ENCODE measurements around the gene CLEC7A.

CLEC7A gene

DNA sequence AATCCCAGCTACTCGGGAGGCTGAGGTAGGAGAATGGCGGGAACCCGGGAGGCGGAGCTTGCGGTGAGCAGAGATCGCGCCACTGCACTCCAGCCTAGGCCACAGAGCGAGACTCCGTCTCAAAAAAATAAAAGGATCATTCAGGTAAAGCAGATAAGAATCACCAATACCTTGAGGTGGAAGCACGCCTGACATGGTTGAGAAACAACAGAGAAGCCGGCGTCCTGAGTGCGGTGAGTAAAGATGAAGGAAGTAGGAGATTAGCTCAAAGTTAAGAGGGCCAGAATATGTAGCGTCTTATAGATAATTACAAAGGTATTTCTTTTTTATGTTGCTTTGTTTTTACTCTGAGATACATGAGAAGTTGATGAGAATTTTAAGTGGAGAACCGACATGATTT lies 14.7 kb downstream of the CLEC7A start:
- DNase-seq (ENCODE audit: low read depth, low spot score): no peak
- Histone ChIP-seq H3K4me1 (ENCODE audit: control insufficient read depth, insufficient read depth, low read length) (no peaks in the 10 kb centered on the region), H3K4me3 (ENCODE audit: low read length) (no peak overlapping the region), H3K27me3 (ENCODE audit: control insufficient read depth, insufficient read depth, low read length) (no peaks in the 10 kb centered on the region), H3K36me3 (ENCODE audit: control insufficient read depth, insufficient read depth, low read length) (no peaks in the 10 kb centered on the region), H3K9me3 (ENCODE audit: control insufficient read depth, insufficient read depth, low read length) (no peaks in the 10 kb centered on the region), H3K27ac (ENCODE audit: low read length) (no peak overlapping the region)
- 100% methylated on average over 1 of the region's 15 CpGs for WGBS (ENCODE audit: insufficient coverage, insufficient read length)

DNA sequence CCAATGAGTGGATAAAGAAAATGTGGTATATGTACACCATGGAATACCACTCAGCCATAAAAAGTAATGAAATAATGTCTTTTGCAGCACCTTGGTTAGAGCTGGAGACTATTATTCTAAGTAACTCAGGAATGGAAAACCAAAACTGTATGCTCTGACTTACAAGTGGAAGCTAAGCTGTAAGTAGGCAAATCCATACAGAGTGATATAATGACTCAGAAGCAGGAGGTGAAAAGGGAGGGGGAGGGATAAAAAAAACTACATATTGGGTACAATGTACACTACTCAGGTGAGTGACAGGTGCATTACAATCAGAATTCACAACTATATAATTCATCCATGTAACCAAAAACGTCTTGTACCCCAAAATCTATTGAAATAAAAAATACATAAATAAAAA lies 16.1 kb downstream of the CLEC7A start:
- WGBS (ENCODE audit: insufficient coverage, insufficient read length): 100% methylated on average over 1 of the region's 1 CpG
- H3K4me3 ChIP-seq (ENCODE audit: low read length): no peak overlapping the region
- no peaks in the 10 kb centered on the region for H3K4me1 ChIP-seq (ENCODE audit: control insufficient read depth, insufficient read depth, low read length)

DNA sequence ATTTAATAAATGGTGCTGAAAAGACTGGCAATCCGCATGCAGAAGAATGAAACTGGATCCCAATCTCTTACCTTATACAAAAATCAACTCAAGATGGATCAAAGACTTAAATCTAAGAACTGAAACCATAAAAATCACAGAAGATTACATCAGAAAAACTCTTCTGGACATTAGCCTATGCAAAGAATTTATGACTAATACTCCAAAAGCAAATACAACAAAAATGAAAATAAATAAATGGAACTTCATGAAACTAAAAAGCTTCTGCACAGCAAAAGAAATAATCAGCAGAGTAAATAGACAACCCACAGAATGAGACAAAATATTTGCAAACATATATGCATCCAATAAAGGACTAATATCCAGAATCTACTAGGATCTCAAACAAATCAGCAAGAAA lies 16.9 kb downstream of the CLEC7A start:
- no peak for DNase-seq (ENCODE audit: low read depth, low spot score)
- WGBS (ENCODE audit: insufficient coverage, insufficient read length): no CpG with 5 or more reads among the region's 1 CpG
- no peak overlapping the region for H3K27ac ChIP-seq (ENCODE audit: low read length)
- H3K4me1 ChIP-seq (ENCODE audit: control insufficient read depth, insufficient read depth, low read length): no peaks in the 10 kb centered on the region
- H3K4me3 ChIP-seq (ENCODE audit: low read length): no peak overlapping the region
- H3K27me3 ChIP-seq (ENCODE audit: control insufficient read depth, insufficient read depth, low read length): no peaks in the 10 kb centered on the region
- no peaks in the 10 kb centered on the region for H3K9me3 ChIP-seq (ENCODE audit: control insufficient read depth, insufficient read depth, low read length)
- no peaks in the 10 kb centered on the region for H3K36me3 ChIP-seq (ENCODE audit: control insufficient read depth, insufficient read depth, low read length)

More for the DNA sequence above, 16.1 kb downstream of the CLEC7A start:
- Histone ChIP-seq H3K9me3 (ENCODE audit: control insufficient read depth, insufficient read depth, low read length) (no peaks in the 10 kb centered on the region), H3K27me3 (ENCODE audit: control insufficient read depth, insufficient read depth, low read length) (no peaks in the 10 kb centered on the region), H3K27ac (ENCODE audit: low read length) (no peak overlapping the region), H3K36me3 (ENCODE audit: control insufficient read depth, insufficient read depth, low read length) (no peaks in the 10 kb centered on the region)
- no peak for DNase-seq (ENCODE audit: low read depth, low spot score)

DNA sequence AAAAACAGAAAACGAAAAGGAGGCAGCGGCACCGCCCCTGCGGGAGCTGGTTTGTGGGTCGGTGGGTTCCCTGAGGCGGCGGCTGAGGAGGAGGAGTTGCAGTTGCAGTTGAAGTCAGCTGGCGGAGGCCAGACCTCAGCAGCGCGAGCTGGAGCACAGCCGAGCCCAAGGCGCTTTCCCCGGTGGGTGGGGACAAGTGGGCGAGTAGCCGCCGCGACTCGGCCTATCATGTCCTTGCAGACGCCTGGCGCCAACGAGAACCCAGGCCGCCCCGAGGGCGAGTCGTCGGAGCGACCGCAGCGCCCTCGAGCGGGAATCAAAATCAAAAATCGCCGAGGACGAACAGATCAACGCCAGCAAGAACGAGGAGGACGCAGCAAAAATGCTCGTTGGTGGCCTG lies 18.5 kb downstream of the CLEC7A start:
- no peaks in the 10 kb centered on the region for H3K36me3 ChIP-seq (ENCODE audit: control insufficient read depth, insufficient read depth, low read length)
- no peak for DNase-seq (ENCODE audit: low read depth, low spot score)
- no peaks in the 10 kb centered on the region for H3K4me1 ChIP-seq (ENCODE audit: control insufficient read depth, insufficient read depth, low read length)
- H3K4me3 ChIP-seq (ENCODE audit: low read length): no peak overlapping the region
- H3K27me3 ChIP-seq (ENCODE audit: control insufficient read depth, insufficient read depth, low read length): no peaks in the 10 kb centered on the region
- no CpG with 5 or more reads among the region's 38 CpGs for WGBS (ENCODE audit: insufficient coverage, insufficient read length)
- no peak overlapping the region for H3K27ac ChIP-seq (ENCODE audit: low read length)
- H3K9me3 ChIP-seq (ENCODE audit: control insufficient read depth, insufficient read depth, low read length): no peaks in the 10 kb centered on the region

DNA sequence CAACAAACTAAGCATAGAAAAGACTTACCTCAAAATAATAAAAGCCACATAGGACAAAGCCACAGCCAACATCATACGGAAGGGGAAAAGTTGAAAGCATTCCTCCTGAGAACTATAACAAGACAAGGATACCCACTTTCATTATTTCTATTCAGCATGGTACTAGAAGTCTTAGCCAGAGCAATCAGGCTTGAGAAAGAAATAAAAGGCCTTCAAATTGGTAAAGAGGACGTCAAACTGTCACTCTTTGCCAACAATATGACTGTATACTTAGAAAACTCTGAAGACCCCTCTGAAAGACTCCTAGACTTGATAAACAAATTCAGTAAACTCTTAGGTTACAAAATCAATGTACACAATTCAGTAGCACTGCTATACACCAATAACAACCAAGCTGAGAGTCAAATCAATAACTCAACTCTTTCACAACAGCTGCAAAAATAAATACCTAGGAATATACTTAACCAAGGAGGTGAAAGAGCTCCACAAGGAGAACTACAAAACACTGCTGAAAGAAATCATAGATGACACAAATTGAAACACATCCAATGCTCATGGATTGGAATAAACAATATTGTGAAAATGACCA lies 19.6 kb downstream of the CLEC7A start:
- Histone ChIP-seq H3K4me3 (ENCODE audit: low read length) (no peak overlapping the region), H3K9me3 (ENCODE audit: control insufficient read depth, insufficient read depth, low read length) (no peaks in the 10 kb centered on the region), H3K4me1 (ENCODE audit: control insufficient read depth, insufficient read depth, low read length) (no peaks in the 10 kb centered on the region), H3K27me3 (ENCODE audit: control insufficient read depth, insufficient read depth, low read length) (no peaks in the 10 kb centered on the region), H3K27ac (ENCODE audit: low read length) (no peak overlapping the region), H3K36me3 (ENCODE audit: control insufficient read depth, insufficient read depth, low read length) (no peaks in the 10 kb centered on the region)
- DNase-seq (ENCODE audit: low read depth, low spot score): no peak
- no CpG with 5 or more reads among the region's 2 CpGs for WGBS (ENCODE audit: insufficient coverage, insufficient read length)

DNA sequence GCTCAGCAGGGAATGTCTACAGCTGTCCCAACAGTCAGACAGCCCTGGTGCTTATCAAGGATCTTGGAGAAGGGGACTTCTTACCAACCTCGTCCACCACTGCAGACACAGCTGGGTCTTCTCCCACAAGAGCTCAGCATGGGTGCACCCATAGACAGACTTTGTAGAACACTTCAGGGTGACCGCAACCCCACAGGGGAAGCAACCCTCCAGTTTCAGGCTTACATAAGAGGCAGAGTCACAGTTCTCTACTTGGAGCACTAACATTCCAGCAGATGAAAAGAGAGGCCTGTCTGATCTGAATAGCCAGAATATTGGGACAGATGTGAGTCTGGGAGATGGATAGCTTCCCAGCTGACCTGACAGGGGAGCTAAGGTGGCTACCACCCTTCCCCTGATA lies 27.7 kb downstream of the CLEC7A start:
- WGBS (ENCODE audit: insufficient coverage, insufficient read length): no CpG with 5 or more reads among the region's 2 CpGs
- Histone ChIP-seq H3K36me3 (ENCODE audit: control insufficient read depth, insufficient read depth, low read length) (no peaks in the 10 kb centered on the region), H3K4me3 (ENCODE audit: low read length) (no peak overlapping the region), H3K9me3 (ENCODE audit: control insufficient read depth, insufficient read depth, low read length) (no peaks in the 10 kb centered on the region), H3K27ac (ENCODE audit: low read length) (no peak overlapping the region), H3K4me1 (ENCODE audit: control insufficient read depth, insufficient read depth, low read length) (peaks cover 3% of the 10 kb centered on the region), H3K27me3 (ENCODE audit: control insufficient read depth, insufficient read depth, low read length) (no peaks in the 10 kb centered on the region)
- no peak for DNase-seq (ENCODE audit: low read depth, low spot score)

DNA sequence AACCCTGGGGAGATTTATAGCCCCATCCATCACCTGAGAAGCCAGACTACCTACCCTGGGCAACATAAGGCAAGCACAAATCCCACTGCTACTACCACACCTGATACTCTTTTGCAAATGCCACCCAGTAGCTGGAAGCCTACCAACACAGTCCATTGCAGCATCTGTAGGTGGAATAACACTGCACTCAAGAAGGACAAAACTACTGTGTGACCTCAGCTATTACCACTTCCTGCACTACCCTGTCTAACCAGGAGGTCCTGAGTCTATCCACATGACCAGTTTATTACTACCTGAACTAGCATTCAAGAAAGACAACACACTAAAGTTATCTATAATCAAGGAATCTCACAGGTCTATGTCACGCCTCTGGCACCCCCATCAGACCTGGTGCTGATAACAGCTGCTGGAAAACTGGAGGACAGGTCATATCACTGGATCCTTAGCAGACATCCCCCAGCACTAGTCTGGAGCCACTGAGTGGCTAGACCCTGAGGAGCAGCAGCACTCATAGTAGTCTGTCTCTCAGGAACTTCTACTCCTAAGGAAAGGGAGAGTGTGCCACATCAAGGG lies 28.3 kb downstream of the CLEC7A start:
- H3K36me3 ChIP-seq (ENCODE audit: control insufficient read depth, insufficient read depth, low read length): no peaks in the 10 kb centered on the region
- no peaks in the 10 kb centered on the region for H3K27me3 ChIP-seq (ENCODE audit: control insufficient read depth, insufficient read depth, low read length)
- H3K27ac ChIP-seq (ENCODE audit: low read length): no peak overlapping the region
- H3K9me3 ChIP-seq (ENCODE audit: control insufficient read depth, insufficient read depth, low read length): no peaks in the 10 kb centered on the region
- H3K4me3 ChIP-seq (ENCODE audit: low read length): no peak overlapping the region
- no CpG with 5 or more reads among the region's 1 CpG for WGBS (ENCODE audit: insufficient coverage, insufficient read length)
- no peak for DNase-seq (ENCODE audit: low read depth, low spot score)
- peaks cover 3% of the 10 kb centered on the region for H3K4me1 ChIP-seq (ENCODE audit: control insufficient read depth, insufficient read depth, low read length)

DNA sequence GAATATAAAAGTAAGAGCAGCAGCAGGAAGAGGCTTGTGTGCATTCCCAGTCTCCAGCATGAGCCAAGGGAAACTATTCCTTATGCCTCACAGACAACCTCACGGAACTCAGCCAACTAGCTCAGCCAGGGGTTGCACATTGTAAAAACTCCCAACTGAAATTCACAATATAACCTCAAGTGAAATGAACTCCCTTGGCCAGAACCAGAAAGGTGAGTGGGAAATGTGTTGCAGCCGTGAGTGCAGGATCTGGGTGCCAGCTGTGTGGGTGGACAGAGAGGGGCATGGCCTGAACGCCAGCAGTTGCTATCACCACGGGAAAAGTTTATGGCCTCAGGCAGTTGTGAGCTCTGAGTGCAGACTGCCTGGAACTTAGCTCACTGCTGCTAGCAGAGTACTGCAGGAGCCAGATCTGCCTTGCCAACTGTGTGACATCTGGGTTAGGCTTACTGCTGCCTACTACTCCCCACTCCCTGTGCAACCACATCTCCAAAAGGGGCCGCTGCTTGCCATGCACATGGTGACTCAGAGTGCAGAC lies 28.9 kb downstream of the CLEC7A start:
- WGBS (ENCODE audit: insufficient coverage, insufficient read length): no CpG with 5 or more reads among the region's 5 CpGs
- no peak overlapping the region for H3K4me3 ChIP-seq (ENCODE audit: low read length)
- DNase-seq (ENCODE audit: low read depth, low spot score): no peak
- no peak overlapping the region for H3K27ac ChIP-seq (ENCODE audit: low read length)
- H3K27me3 ChIP-seq (ENCODE audit: control insufficient read depth, insufficient read depth, low read length): no peaks in the 10 kb centered on the region
- peaks cover 3% of the 10 kb centered on the region for H3K4me1 ChIP-seq (ENCODE audit: control insufficient read depth, insufficient read depth, low read length)
- no peaks in the 10 kb centered on the region for H3K36me3 ChIP-seq (ENCODE audit: control insufficient read depth, insufficient read depth, low read length)
- no peaks in the 10 kb centered on the region for H3K9me3 ChIP-seq (ENCODE audit: control insufficient read depth, insufficient read depth, low read length)

DNA sequence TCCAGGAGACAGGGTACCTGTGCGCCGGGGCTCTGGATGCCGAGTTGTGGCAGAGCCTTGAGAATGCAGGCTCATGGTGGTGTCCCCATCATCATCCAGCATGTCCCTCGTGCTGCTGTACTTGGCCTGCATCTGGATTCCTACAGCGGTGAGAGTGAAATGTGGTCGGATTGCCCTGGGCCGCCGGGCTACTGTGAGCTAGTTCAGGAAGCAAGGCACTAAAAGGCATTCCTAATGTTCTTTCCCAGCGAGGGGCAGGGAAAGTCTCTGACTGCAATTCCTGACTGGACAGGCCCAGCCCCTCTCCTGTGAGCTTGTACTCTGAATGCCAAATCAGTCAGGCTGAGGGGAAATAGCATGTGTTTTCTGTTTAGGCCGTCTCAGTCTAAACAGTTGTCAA lies 31.2 kb downstream of the CLEC7A start, which contains the start of gene CLEC1A:
CLEC1A (minus strand) TSS at position 195 of the 400 bp plus-strand sequence; CDS start at position 132, 63 bp downstream.
- peak; percentile 25 for DNase-seq (ENCODE audit: low read depth, low spot score)
- Histone ChIP-seq H3K4me1 (ENCODE audit: control insufficient read depth, insufficient read depth, low read length) (peaks cover 3% of the 10 kb centered on the region), H3K27me3 (ENCODE audit: control insufficient read depth, insufficient read depth, low read length) (no peaks in the 10 kb centered on the region), H3K36me3 (ENCODE audit: control insufficient read depth, insufficient read depth, low read length) (no peaks in the 10 kb centered on the region), H3K4me3 (ENCODE audit: low read length) (no peak within 1 kb of the TSS), H3K27ac (ENCODE audit: low read length) (no peak within 1 kb of the TSS), H3K9me3 (ENCODE audit: control insufficient read depth, insufficient read depth, low read length) (no peaks in the 10 kb centered on the region)
- no CpG with 5 or more reads among the region's 10 CpGs for WGBS (ENCODE audit: insufficient coverage, insufficient read length)

DNA sequence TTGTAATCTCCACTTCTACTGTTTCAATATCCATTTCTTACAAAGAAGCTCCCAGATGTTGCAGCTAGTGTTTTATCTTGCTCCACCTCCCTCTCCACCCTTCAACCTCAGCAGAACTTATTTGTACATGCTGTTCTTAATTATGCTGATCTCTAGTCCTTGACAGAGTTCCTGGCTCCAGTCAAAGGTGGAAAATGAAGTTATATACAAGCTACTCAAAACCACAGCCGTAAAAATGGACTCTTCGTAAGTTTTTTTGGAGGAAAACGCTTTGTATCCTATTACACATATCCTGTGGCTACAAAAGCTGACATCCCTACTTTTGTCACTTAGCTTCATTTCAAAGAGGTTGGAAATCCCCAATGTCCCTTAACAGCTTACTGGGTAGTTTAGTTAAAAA lies 32.5 kb downstream of the CLEC7A start:
- no peaks in the 10 kb centered on the region for H3K27me3 ChIP-seq (ENCODE audit: control insufficient read depth, insufficient read depth, low read length)
- no CpG with 5 or more reads among the region's 3 CpGs for WGBS (ENCODE audit: insufficient coverage, insufficient read length)
- no peak overlapping the region for H3K4me3 ChIP-seq (ENCODE audit: low read length)
- no peaks in the 10 kb centered on the region for H3K9me3 ChIP-seq (ENCODE audit: control insufficient read depth, insufficient read depth, low read length)
- H3K36me3 ChIP-seq (ENCODE audit: control insufficient read depth, insufficient read depth, low read length): no peaks in the 10 kb centered on the region
- H3K27ac ChIP-seq (ENCODE audit: low read length): no peak overlapping the region
- no peak for DNase-seq (ENCODE audit: low read depth, low spot score)
- H3K4me1 ChIP-seq (ENCODE audit: control insufficient read depth, insufficient read depth, low read length): peaks cover 3% of the 10 kb centered on the region

DNA sequence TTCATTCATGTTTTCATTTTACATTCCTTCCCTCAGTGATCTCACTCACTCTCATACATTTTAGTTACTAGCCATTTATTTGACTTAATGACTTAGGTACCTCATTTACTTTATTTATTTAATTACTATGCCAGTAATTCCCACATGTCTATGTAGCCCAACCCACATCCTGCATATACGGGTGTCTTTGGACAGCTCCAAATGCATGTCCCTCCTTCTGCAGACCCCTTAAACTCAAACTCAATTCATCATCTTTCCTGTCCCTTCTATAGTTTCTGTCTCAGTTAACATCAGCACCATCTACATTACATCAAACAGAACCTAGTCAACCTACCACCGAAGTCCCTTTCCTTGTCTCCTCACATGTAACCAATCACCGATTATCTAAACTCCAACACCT lies 34.0 kb downstream of the CLEC7A start:
- Histone ChIP-seq H3K4me3 (ENCODE audit: low read length) (no peak overlapping the region), H3K27ac (ENCODE audit: low read length) (no peak overlapping the region), H3K9me3 (ENCODE audit: control insufficient read depth, insufficient read depth, low read length) (no peaks in the 10 kb centered on the region), H3K4me1 (ENCODE audit: control insufficient read depth, insufficient read depth, low read length) (peaks cover 1% of the 10 kb centered on the region; the same call in 1 of the 2 replicates), H3K36me3 (ENCODE audit: control insufficient read depth, insufficient read depth, low read length) (no peaks in the 10 kb centered on the region), H3K27me3 (ENCODE audit: control insufficient read depth, insufficient read depth, low read length) (no peaks in the 10 kb centered on the region)
- no peak for DNase-seq (ENCODE audit: low read depth, low spot score)
- 100% methylated on average over 1 of the region's 3 CpGs for WGBS (ENCODE audit: insufficient coverage, insufficient read length)
